ENCODE data around the gene AGMO. TPM values are rescaled to one million over a fixed set of nuclear protein-coding genes. Genes with fewer than 3 reads are reported as not detected.

The AGMO gene
- total and polyA plus RNA-seq, 4 donors = 21.6 to 46.6 (median 31.6) TPM

DNA sequence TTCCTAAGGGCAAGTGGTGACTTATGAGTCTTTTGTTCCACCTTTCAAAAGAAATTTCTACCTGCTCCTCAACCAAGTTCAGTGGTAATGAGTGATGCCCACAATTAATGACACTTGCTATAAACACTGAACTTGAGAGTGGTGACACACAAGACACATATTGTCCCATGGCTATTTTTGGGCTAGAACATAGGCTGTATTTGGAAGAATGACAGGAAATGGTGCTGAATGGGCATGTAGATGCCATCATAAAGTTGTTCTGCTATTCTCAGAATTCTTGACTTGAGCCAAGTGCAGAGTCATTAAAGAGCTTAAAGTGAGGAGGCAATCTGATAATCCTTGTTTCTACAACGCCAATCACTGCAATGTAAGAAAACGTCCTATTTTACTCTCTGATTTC, 313.3 kb downstream of the AGMO start:
- Histone ChIP-seq H3K4me1 (ENCODE audit: control insufficient read depth in 4 of 4, insufficient read depth in 4 of 4, low read length in 3 of 4) (no peaks in the 10 kb centered on the region), H3K27ac (ENCODE audit: low read depth in 1 of 2, low read length in 2 of 2) (no peak overlapping the region), H3K36me3 (ENCODE audit: control insufficient read depth in 4 of 4, insufficient read depth in 3 of 4, low read depth in 1 of 4, low read length in 3 of 4) (no peaks in the 10 kb centered on the region), H3K4me3 (ENCODE audit: low read depth in 1 of 3, low read length in 3 of 3) (no peak overlapping the region), H3K9me3 (ENCODE audit: control insufficient read depth in 4 of 4, low read length in 3 of 4) (no peaks in the 10 kb centered on the region), H3K9ac (ENCODE audit: low read depth in 1 of 2, low read length in 2 of 2) (no peak overlapping the region), H3K27me3 (ENCODE audit: control insufficient read depth in 4 of 4, insufficient read depth in 4 of 4, low read length in 3 of 4) (no peaks in the 10 kb centered on the region)
- WGBS = 81% methylated on average over 2 of the region's 2 CpGs
- DNase-seq (ENCODE audit: low spot score) = no peak
- TF ChIP-seq, protein P1, sequence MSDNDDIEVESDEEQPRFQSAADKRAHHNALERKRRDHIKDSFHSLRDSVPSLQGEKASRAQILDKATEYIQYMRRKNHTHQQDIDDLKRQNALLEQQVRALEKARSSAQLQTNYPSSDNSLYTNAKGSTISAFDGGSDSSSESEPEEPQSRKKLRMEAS (IDR thresholded peaks at IDR 0.05) = no peak
- TF ChIP-seq YY1 (IDR thresholded peaks at IDR 0.05) = no peak
- no peak for TF ChIP-seq FOXA1 (IDR thresholded peaks at IDR 0.05)

DNA sequence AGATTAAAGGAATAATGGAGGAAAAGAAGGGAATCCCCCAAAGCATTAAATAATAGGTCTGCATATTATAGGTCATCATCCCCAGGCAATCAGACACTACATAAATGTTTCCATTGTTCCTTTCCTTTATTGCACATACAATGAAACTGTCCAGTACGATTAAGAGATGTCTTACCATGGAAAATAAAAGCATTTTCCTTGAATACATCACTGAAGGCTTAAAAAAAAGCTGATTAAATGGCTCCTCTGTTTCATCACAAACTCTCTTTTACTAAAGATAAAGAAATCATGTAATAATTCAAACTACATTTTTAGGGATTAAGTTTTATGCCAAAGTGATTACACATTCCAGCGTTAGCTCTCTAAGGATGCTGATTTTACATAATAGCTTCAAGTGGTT, 316.0 kb downstream of the AGMO start:
- 80% methylated on average over 2 of the region's 2 CpGs for WGBS
- no peak for DNase-seq (ENCODE audit: low spot score)
- no peaks in the 10 kb centered on the region for H3K36me3 ChIP-seq (ENCODE audit: control insufficient read depth in 4 of 4, insufficient read depth in 3 of 4, low read depth in 1 of 4, low read length in 3 of 4)
- H3K27ac ChIP-seq (ENCODE audit: low read depth in 1 of 2, low read length in 2 of 2) = no peak overlapping the region
- H3K27me3 ChIP-seq (ENCODE audit: control insufficient read depth in 4 of 4, insufficient read depth in 4 of 4, low read length in 3 of 4) = no peaks in the 10 kb centered on the region
- no peaks in the 10 kb centered on the region for H3K4me1 ChIP-seq (ENCODE audit: control insufficient read depth in 4 of 4, insufficient read depth in 4 of 4, low read length in 3 of 4)
- H3K4me3 ChIP-seq (ENCODE audit: low read depth in 1 of 3, low read length in 3 of 3) = no peak overlapping the region
- no peak overlapping the region for H3K9ac ChIP-seq (ENCODE audit: low read depth in 1 of 2, low read length in 2 of 2)
- no peak for TF ChIP-seq FOXA2 (IDR thresholded peaks at IDR 0.05)
- no peak for TF ChIP-seq GABPA (IDR thresholded peaks at IDR 0.05 in 1 of 2, conservative IDR thresholded peaks at IDR 0.05 in 1 of 2)
- TF ChIP-seq, protein P2, sequence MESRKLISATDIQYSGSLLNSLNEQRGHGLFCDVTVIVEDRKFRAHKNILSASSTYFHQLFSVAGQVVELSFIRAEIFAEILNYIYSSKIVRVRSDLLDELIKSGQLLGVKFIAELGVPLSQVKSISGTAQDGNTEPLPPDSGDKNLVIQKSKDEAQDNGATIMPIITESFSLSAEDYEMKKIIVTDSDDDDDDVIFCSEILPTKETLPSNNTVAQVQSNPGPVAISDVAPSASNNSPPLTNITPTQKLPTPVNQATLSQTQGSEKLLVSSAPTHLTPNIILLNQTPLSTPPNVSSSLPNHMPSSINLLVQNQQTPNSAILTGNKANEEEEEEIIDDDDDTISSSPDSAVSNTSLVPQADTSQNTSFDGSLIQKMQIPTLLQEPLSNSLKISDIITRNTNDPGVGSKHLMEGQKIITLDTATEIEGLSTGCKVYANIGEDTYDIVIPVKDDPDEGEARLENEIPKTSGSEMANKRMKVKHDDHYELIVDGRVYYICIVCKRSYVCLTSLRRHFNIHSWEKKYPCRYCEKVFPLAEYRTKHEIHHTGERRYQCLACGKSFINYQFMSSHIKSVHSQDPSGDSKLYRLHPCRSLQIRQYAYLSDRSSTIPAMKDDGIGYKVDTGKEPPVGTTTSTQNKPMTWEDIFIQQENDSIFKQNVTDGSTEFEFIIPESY (IDR thresholded peaks at IDR 0.05) = no peak
- TF ChIP-seq HNF4G (IDR thresholded peaks at IDR 0.05) = no peak
- TF ChIP-seq, protein P3, sequence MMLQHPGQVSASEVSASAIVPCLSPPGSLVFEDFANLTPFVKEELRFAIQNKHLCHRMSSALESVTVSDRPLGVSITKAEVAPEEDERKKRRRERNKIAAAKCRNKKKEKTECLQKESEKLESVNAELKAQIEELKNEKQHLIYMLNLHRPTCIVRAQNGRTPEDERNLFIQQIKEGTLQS (IDR thresholded peaks at IDR 0.05) = no peak
- TF ChIP-seq NR2F2 (IDR thresholded peaks at IDR 0.05) = no peak
- no peak for TF ChIP-seq RXRA (IDR thresholded peaks at IDR 0.05)
- H3K9me3 ChIP-seq (ENCODE audit: control insufficient read depth in 4 of 4, low read length in 3 of 4) = no peaks in the 10 kb centered on the region

DNA sequence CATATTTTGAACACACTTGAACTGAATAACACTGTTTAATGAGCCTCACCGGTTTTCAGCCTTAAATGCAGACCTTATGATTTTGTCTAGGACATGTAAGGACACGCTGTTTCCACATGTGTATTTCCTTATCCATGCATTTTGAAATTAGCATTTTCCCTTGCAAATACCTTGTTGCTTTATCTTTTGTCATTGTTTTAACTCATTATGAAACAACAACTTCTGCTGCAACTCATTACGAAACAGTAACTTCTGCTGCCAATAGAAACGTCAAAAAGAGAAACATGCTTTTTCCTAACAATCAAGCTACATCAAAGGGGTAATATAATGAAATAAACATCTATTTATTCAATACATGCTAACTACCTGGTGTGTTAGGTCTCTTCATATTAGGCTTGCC, 322.0 kb downstream of the AGMO start:
- DNase-seq (ENCODE audit: low spot score) = no peak
- H3K27me3 ChIP-seq (ENCODE audit: control insufficient read depth in 4 of 4, insufficient read depth in 4 of 4, low read length in 3 of 4) = no peaks in the 10 kb centered on the region
- H3K4me3 ChIP-seq (ENCODE audit: low read depth in 1 of 3, low read length in 3 of 3) = no peak overlapping the region
- no peaks in the 10 kb centered on the region for H3K36me3 ChIP-seq (ENCODE audit: control insufficient read depth in 4 of 4, insufficient read depth in 3 of 4, low read depth in 1 of 4, low read length in 3 of 4)
- no peaks in the 10 kb centered on the region for H3K4me1 ChIP-seq (ENCODE audit: control insufficient read depth in 4 of 4, insufficient read depth in 4 of 4, low read length in 3 of 4)
- no peak overlapping the region for H3K9ac ChIP-seq (ENCODE audit: low read depth in 1 of 2, low read length in 2 of 2)
- H3K27ac ChIP-seq (ENCODE audit: low read depth in 1 of 2, low read length in 2 of 2) = no peak overlapping the region
- H3K9me3 ChIP-seq (ENCODE audit: control insufficient read depth in 4 of 4, low read length in 3 of 4) = no peaks in the 10 kb centered on the region
- 73% methylated on average over 4 of the region's 4 CpGs for WGBS
- TF ChIP-seq FOXA1 (IDR thresholded peaks at IDR 0.05) (no peak), HNF4G (IDR thresholded peaks at IDR 0.05) (no peak), FOXA2 (IDR thresholded peaks at IDR 0.05) (no peak), SP1 (IDR thresholded peaks at IDR 0.05) (no peak), RXRA (IDR thresholded peaks at IDR 0.05) (no peak), JUND (IDR thresholded peaks at IDR 0.05) (no peak), RAD21 (IDR thresholded peaks at IDR 0.05) (no peak), GABPA (IDR thresholded peaks at IDR 0.05 in 1 of 2, conservative IDR thresholded peaks at IDR 0.05 in 1 of 2) (no peak), NR2F2 (IDR thresholded peaks at IDR 0.05) (no peak), HNF4A (conservative IDR thresholded peaks at IDR 0.05) (no peak), TAF1 (conservative IDR thresholded peaks at IDR 0.05) (no peak), EGR1 (IDR thresholded peaks at IDR 0.05; ENCODE audit: low read depth in 2 of 2) (no peak), YY1 (IDR thresholded peaks at IDR 0.05) (no peak)
- TF ChIP-seq, protein P4, sequence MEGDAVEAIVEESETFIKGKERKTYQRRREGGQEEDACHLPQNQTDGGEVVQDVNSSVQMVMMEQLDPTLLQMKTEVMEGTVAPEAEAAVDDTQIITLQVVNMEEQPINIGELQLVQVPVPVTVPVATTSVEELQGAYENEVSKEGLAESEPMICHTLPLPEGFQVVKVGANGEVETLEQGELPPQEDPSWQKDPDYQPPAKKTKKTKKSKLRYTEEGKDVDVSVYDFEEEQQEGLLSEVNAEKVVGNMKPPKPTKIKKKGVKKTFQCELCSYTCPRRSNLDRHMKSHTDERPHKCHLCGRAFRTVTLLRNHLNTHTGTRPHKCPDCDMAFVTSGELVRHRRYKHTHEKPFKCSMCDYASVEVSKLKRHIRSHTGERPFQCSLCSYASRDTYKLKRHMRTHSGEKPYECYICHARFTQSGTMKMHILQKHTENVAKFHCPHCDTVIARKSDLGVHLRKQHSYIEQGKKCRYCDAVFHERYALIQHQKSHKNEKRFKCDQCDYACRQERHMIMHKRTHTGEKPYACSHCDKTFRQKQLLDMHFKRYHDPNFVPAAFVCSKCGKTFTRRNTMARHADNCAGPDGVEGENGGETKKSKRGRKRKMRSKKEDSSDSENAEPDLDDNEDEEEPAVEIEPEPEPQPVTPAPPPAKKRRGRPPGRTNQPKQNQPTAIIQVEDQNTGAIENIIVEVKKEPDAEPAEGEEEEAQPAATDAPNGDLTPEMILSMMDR (IDR thresholded peaks at IDR 0.05; ENCODE audit: low read depth, low read length, missing input control) = no peak
- TF ChIP-seq, protein P2 (IDR thresholded peaks at IDR 0.05) = no peak
- TF ChIP-seq, protein P5, sequence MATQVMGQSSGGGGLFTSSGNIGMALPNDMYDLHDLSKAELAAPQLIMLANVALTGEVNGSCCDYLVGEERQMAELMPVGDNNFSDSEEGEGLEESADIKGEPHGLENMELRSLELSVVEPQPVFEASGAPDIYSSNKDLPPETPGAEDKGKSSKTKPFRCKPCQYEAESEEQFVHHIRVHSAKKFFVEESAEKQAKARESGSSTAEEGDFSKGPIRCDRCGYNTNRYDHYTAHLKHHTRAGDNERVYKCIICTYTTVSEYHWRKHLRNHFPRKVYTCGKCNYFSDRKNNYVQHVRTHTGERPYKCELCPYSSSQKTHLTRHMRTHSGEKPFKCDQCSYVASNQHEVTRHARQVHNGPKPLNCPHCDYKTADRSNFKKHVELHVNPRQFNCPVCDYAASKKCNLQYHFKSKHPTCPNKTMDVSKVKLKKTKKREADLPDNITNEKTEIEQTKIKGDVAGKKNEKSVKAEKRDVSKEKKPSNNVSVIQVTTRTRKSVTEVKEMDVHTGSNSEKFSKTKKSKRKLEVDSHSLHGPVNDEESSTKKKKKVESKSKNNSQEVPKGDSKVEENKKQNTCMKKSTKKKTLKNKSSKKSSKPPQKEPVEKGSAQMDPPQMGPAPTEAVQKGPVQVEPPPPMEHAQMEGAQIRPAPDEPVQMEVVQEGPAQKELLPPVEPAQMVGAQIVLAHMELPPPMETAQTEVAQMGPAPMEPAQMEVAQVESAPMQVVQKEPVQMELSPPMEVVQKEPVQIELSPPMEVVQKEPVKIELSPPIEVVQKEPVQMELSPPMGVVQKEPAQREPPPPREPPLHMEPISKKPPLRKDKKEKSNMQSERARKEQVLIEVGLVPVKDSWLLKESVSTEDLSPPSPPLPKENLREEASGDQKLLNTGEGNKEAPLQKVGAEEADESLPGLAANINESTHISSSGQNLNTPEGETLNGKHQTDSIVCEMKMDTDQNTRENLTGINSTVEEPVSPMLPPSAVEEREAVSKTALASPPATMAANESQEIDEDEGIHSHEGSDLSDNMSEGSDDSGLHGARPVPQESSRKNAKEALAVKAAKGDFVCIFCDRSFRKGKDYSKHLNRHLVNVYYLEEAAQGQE (IDR thresholded peaks at IDR 0.05) = no peak
- TF ChIP-seq, protein P1 (IDR thresholded peaks at IDR 0.05) = no peak

Data from liver (tissue), 9 donors.